Common myeloid progenitor, CD34-positive (primary cell): ENCODE data around the gene GPR39.
A peak's percentile ranks its signal among the peaks of the same experiment; 100 is the strongest.
"Not testable (repeated sequence)": the region's sequence is repeated elsewhere in the genome, so short reads cannot be mapped to it uniquely, and the experiment has no call there.

ENCODE experiments used
- CTCF ChIA-PET: fragments of 350-600 bp; sonication (Branson Sonifier 250); formaldehyde crosslinking; loops from one replicate; lab custom pipeline; 2021; ENCODE audit warnings: antibody characterized with exemption; lab: Charles Lee
- POLR2A ChIA-PET: fragments of 350-600 bp; sonication (Branson Sonifier 250); formaldehyde crosslinking; loops from one replicate; lab custom pipeline; 2021; ENCODE audit warnings: antibody characterized with exemption; lab: Charles Lee
- DNase-seq, 3 donors: peaks; one replicate each; pipeline versions ENCODE4 v3.0.0 to v3.0.0-alpha.2; 2013
- H3K27ac ChIP-seq, 2 experiments: 1 replicate in 1 of 2; 2 replicates in 1 of 2; pipeline ENCODE4 v1.7.0; 2013; ENCODE audit warnings: inconsistent platforms in 2 of 2, low read length in 2 of 2, mild to moderate bottlenecking in 2 of 2, low read depth in 1 of 2, moderate library complexity in 1 of 2; ENCODE audit not compliant: severe bottlenecking in 2 of 2, insufficient read depth in 1 of 2, poor library complexity in 1 of 2
- H3K27me3 ChIP-seq, 5 experiments: replicated peaks in 2 of 5; 1 replicate in 3 of 5; 2 replicates in 2 of 5; pipeline versions ENCODE4 v1.6.1 to v1.7.0; 2013; ENCODE audit warnings: low read length in 4 of 5, mild to moderate bottlenecking in 2 of 5, moderate library complexity in 2 of 5, inconsistent platforms in 1 of 5; ENCODE audit not compliant: insufficient read depth in 5 of 5, control insufficient read depth in 4 of 5
- H3K36me3 ChIP-seq, 4 experiments: 1 replicate in 2 of 4; 2 replicates in 2 of 4; pipeline versions ENCODE4 v1.6.1 to v1.7.0; 2013; ENCODE audit warnings: low read length in 3 of 4, control low read depth in 1 of 4, mild to moderate bottlenecking in 1 of 4; ENCODE audit not compliant: control insufficient read depth in 4 of 4, insufficient read depth in 4 of 4
- H3K4me1 ChIP-seq, 4 experiments: 1 replicate in 3 of 4; 2 replicates in 1 of 4; pipeline versions ENCODE4 v1.6.1 to v1.7.1; 2013; ENCODE audit warnings: low read length in 3 of 4, mild to moderate bottlenecking in 3 of 4, control low read depth in 1 of 4, inconsistent platforms in 1 of 4, moderate library complexity in 1 of 4; ENCODE audit not compliant: control insufficient read depth in 4 of 4, insufficient read depth in 4 of 4; ENCODE audit errors: control extremely low read depth in 1 of 4
- H3K4me3 ChIP-seq, 7 experiments: 1 replicate in 4 of 7; 2 replicates in 3 of 7; pipeline versions ENCODE4 v1.5.1 to v1.7.0; 2013; ENCODE audit warnings: mild to moderate bottlenecking in 7 of 7, low read length in 6 of 7, moderate library complexity in 6 of 7, inconsistent platforms in 2 of 7, low read depth in 2 of 7, control low read depth in 1 of 7; ENCODE audit not compliant: insufficient read depth in 4 of 7, control insufficient read depth in 1 of 7; ENCODE audit errors: extremely low read depth in 1 of 7
- H3K9me3 ChIP-seq, 5 experiments: 1 replicate in 4 of 5; 2 replicates in 1 of 5; pipeline versions ENCODE4 v1.6.1 to v1.7.1; 2013; ENCODE audit warnings: low read length in 4 of 5, mild to moderate bottlenecking in 2 of 5, inconsistent platforms in 1 of 5, low read depth in 1 of 5, moderate library complexity in 1 of 5; ENCODE audit not compliant: control insufficient read depth in 4 of 5, insufficient read depth in 2 of 5; ENCODE audit errors: control extremely low read depth in 1 of 5
- WGBS: methylation state at CpG from one replicate; pipeline ENCODE4 v1.1.5; 2013; ENCODE audit not compliant: insufficient coverage; 5-methylcytosine and 5-hydroxymethylcytosine counted together

Gene GPR39

GRCh38 chr2:132392879-132393278 is 23.7 kb upstream of the GPR39 start:
- Histone ChIP-seq H3K4me1 (no peaks in the 10 kb centered on the region), H3K4me3 (no peak overlapping the region), H3K9me3 (peaks cover 0 to 2% (median 0%) of the 10 kb centered on the region in 5 experiments), H3K36me3 (no peaks in the 10 kb centered on the region), H3K27ac (no peak overlapping the region), H3K27me3 (no peaks in the 10 kb centered on the region)
- no peak for DNase-seq
- 92% methylated on average over 4 of the region's 7 CpGs for WGBS
- ChIA-PET POLR2A (no interaction called here), CTCF (no interaction called here)

GRCh38 chr2:132397042-132397441 is 19.6 kb upstream of the GPR39 start:
- DNase-seq, POLR2A ChIA-PET, H3K36me3 ChIP-seq, H3K4me1 ChIP-seq, H3K9me3 ChIP-seq, CTCF ChIA-PET, H3K27ac ChIP-seq, H3K27me3 ChIP-seq, H3K4me3 ChIP-seq: not testable (repeated sequence)
- 0% methylated on average over 1 of the region's 3 CpGs for WGBS

GRCh38 chr2:132400169-132400900 is 16.3 kb upstream of the GPR39 start:
- ChIA-PET POLR2A (no interaction called here), CTCF (interaction anchor here (1.2 kb wide), 1 partner anchor 16 kb away, joined by 3 read pairs; no protein-coding TSS in a partner anchor)
- WGBS = 57% methylated on average over 1 of the region's 2 CpGs
- Histone ChIP-seq H3K36me3 (no peaks in the 10 kb centered on the region), H3K4me3 (no peak overlapping the region), H3K27ac (no peak overlapping the region), H3K9me3 (no peaks in the 10 kb centered on the region), H3K27me3 (peaks cover 0 to 2% (median 0%) of the 10 kb centered on the region in 5 experiments), H3K4me1 (peaks cover 0 to 5% (median 0%) of the 10 kb centered on the region in 4 experiments)
- peak; percentile 70 to 95 (median 89) for DNase-seq

DNA sequence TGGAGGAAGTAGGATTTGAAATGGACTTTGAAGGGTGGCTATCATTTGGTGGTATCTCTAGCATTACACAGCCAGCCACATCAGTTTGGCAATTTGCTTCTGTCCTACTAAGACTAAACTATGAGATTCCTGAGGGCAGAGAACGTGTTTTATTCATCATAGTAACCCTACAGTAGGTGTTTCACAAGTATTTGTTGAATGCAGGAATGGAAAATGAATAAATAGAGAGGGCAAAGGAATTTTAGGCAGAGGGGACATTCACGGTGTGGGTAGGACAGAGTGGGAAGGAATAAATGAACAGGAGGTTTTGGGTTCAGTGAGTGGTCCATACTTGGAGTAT is 15.7 kb upstream of the GPR39 start:
- H3K27me3 ChIP-seq = peaks cover 0 to 2% (median 0%) of the 10 kb centered on the region in 5 experiments
- peaks cover 0 to 5% (median 0%) of the 10 kb centered on the region in 4 experiments for H3K4me1 ChIP-seq
- H3K9me3 ChIP-seq = no peaks in the 10 kb centered on the region
- H3K27ac ChIP-seq = no peak overlapping the region
- DNase-seq = no peak
- no peaks in the 10 kb centered on the region for H3K36me3 ChIP-seq
- CTCF ChIA-PET = interaction anchor here (1.2 kb wide), 1 partner anchor 15 kb away, joined by 3 read pairs; no protein-coding TSS in a partner anchor
- H3K4me3 ChIP-seq = no peak overlapping the region
- POLR2A ChIA-PET = no interaction called here
- WGBS = 87% methylated on average over 1 of the region's 2 CpGs

DNA sequence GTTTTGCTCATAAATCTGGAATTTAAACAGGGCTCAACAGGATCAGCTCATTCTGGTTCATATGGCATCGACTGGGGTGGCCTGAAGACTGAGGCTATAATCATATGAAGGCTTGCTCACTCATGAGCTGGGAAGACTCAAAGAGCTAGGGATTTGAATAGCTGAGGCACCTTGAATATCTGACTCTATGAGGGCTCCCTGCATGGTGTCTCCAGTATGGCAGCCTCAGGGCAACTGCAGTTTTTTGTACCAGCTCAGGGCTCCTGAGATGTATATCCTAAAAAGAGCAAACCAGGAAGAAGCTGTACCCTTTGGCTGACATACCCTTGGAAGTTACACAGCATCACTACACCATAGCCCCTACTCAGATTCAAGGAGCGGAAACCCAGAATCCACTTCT is 15.3 kb upstream of the GPR39 start:
- no peak overlapping the region for H3K27ac ChIP-seq
- ChIA-PET CTCF (interaction anchor here (1.2 kb wide), 1 partner anchor 15 kb away, joined by 3 read pairs; no protein-coding TSS in a partner anchor), POLR2A (no interaction called here)
- WGBS = 100% methylated on average over 1 of the region's 2 CpGs
- peaks cover 0 to 5% (median 0%) of the 10 kb centered on the region in 4 experiments for H3K4me1 ChIP-seq
- peaks cover 0 to 2% (median 0%) of the 10 kb centered on the region in 5 experiments for H3K27me3 ChIP-seq
- H3K4me3 ChIP-seq = no peak overlapping the region
- no peaks in the 10 kb centered on the region for H3K9me3 ChIP-seq
- H3K36me3 ChIP-seq = no peaks in the 10 kb centered on the region
- no peak for DNase-seq

GRCh38 chr2:132403146-132403545 is 13.5 kb upstream of the GPR39 start:
- WGBS = 78% methylated on average over 3 of the region's 4 CpGs
- Histone ChIP-seq H3K4me1 (peaks cover 0 to 5% (median 0%) of the 10 kb centered on the region in 4 experiments), H3K4me3 (no peak overlapping the region), H3K9me3 (no peaks in the 10 kb centered on the region), H3K36me3 (no peaks in the 10 kb centered on the region), H3K27ac (no peak overlapping the region), H3K27me3 (peaks cover 0 to 2% (median 0%) of the 10 kb centered on the region in 5 experiments)
- DNase-seq = no peak
- ChIA-PET CTCF (no interaction called here), POLR2A (no interaction called here)

DNA sequence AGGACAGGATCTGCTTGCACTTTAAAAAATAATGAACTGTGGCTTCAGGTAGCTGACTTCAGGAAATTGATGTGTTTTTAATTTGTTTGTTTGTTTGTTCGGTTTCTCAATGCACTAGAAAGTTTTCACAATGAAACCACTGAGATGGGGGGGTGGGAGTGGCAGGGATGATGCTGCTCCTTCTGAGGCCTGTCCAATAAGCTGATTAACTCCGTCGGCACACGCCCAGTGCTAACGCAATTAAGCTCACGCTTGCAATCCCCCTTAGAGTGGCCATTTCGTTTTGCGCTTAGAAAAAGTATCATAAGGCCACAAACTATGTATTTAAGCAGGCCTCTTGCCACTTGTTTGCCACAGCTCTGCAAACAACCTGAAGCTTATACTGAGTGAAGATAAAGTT is 12.5 kb upstream of the GPR39 start:
- CTCF ChIA-PET = interaction anchor here (0.9 kb wide), 1 partner anchor 233 kb away, joined by 3 read pairs; no protein-coding TSS in a partner anchor

More for the DNA sequence above, 12.5 kb upstream of the GPR39 start:
- Histone ChIP-seq H3K4me3 (no peak overlapping the region), H3K27me3 (peaks cover 0 to 2% (median 0%) of the 10 kb centered on the region in 5 experiments), H3K9me3 (no peaks in the 10 kb centered on the region), H3K27ac (no peak overlapping the region), H3K4me1 (peaks cover 0 to 5% (median 0%) of the 10 kb centered on the region in 4 experiments), H3K36me3 (no peaks in the 10 kb centered on the region)
- 95% methylated on average over 7 of the region's 8 CpGs for WGBS
- POLR2A ChIA-PET = no interaction called here
- no peak for DNase-seq
